HepG2 (cell line): ENCODE results near the gene PTPN22. TPM values are rescaled to one million over a fixed set of nuclear protein-coding genes. Genes with fewer than 3 reads are reported as not detected.

Experiments used
- ATAC-seq: fragments of 200-7000 bp; cut with Tn5 transposase; 3 replicates; pipeline ENCODE4 v1.9.1; 2020; ENCODE audit warnings: mild to moderate bottlenecking, moderate library complexity
- BruUV-seq: library from RNA; stranded (reverse); fragments of 400-500 nt; replicated peaks from 2 replicates; lab custom pipeline; 2021; lab: Mats Ljungman, UMichigan
- CTCF ChIA-PET: fragments of 300-600 bp; formaldehyde crosslinking; extraction: SDS; loops from one replicate; lab custom pipeline; 2021; ENCODE audit warnings: low total read pairs, inconsistent platforms, low intra/inter-chr PET ratio; lab: Yijun Ruan, JAX
- POLR2A ChIA-PET: fragments of 350-600 bp; sonication (Branson Sonifier 250); formaldehyde crosslinking; loops from one replicate; lab custom pipeline; 2020; ENCODE audit warnings: antibody characterized with exemption, inconsistent platforms; lab: Yijun Ruan, JAX
- DNase-seq: peaks from one replicate; pipeline ENCODE4 v3.0.0-alpha.2; 2015; ENCODE audit warnings: low spot score
- FAIRE-seq: peaks from 3 replicates; lab custom pipeline; 2011; peaks lifted over from hg19 to GRCh38; lab: Jason Lieb, UNC
- H2AFZ ChIP-seq: one replicate; pipeline ENCODE4 v1.6.1; 2011; ENCODE audit warnings: low read length, inconsistent platforms
- H3K27ac ChIP-seq: fragments of 300-600 bp; 3 replicates; pipeline ENCODE4 v1.8.0; 2011; ENCODE audit warnings: mixed run types, mild to moderate bottlenecking, mixed read lengths, low read length, inconsistent platforms; ENCODE audit not compliant: insufficient read depth; ENCODE audit errors: extremely low read length
- H3K27me3 ChIP-seq, 2 experiments: fragments of 200-600 bp in 1 of 2; 2 replicates in 1 of 2; 3 replicates in 1 of 2; pipeline versions ENCODE4 v1.6.0 to v1.8.0; 2011; ENCODE audit warnings: low read length in 2 of 2, mild to moderate bottlenecking in 2 of 2, moderate library complexity in 2 of 2, inconsistent platforms in 1 of 2; ENCODE audit not compliant: insufficient read depth in 2 of 2, control insufficient read depth in 1 of 2
- H3K36me3 ChIP-seq, 2 experiments: fragments of 200-600 bp in 1 of 2; replicated peaks in 1 of 2; 2 replicates in 1 of 2; 3 replicates in 1 of 2; pipeline versions ENCODE4 v1.5.1 to v1.8.0; 2011; ENCODE audit warnings: low read length in 2 of 2, inconsistent platforms in 1 of 2; ENCODE audit not compliant: insufficient read depth in 2 of 2, control insufficient read depth in 1 of 2
- H3K4me1 ChIP-seq: 2 replicates; pipeline ENCODE4 v1.5.1; 2012; ENCODE audit warnings: low read length, inconsistent platforms; ENCODE audit not compliant: insufficient read depth
- H3K4me2 ChIP-seq: 2 replicates; pipeline ENCODE4 v1.6.0; 2011; ENCODE audit warnings: low read depth, low read length, inconsistent platforms
- H3K4me3 ChIP-seq, 3 experiments: fragments of 200-600 bp in 1 of 3; sonication (generic), shearing (Covaris generic) in 1 of 3; replicated peaks in 1 of 3; 2 replicates each; pipeline ENCODE4 v1.5.1; 2011 to 2016; ENCODE audit warnings: low read length in 3 of 3, inconsistent platforms in 2 of 3, low read depth in 2 of 3, mild to moderate bottlenecking in 2 of 3, control low read depth in 1 of 3, mixed read lengths in 1 of 3; ENCODE audit not compliant: insufficient read depth in 1 of 3
- H3K79me2 ChIP-seq: one replicate; pipeline ENCODE4 v1.6.1; 2011; ENCODE audit warnings: low read length, inconsistent platforms; ENCODE audit not compliant: insufficient read depth
- H3K9ac ChIP-seq: 2 replicates; pipeline ENCODE4 v1.6.0; 2011; ENCODE audit warnings: mild to moderate bottlenecking, low read depth, low read length, inconsistent platforms; ENCODE audit not compliant: insufficient read depth
- H3K9me3 ChIP-seq: 2 replicates; pipeline ENCODE4 v1.5.1; 2012; ENCODE audit warnings: mild to moderate bottlenecking, low read length
- H4K20me1 ChIP-seq: 2 replicates; pipeline ENCODE4 v1.6.0; 2011; ENCODE audit warnings: inconsistent platforms, mild to moderate bottlenecking, low read length, moderate library complexity; ENCODE audit not compliant: insufficient read depth
- CBX5 ChIP-seq: sonication (generic); formaldehyde crosslinking; IDR thresholded peaks from 2 replicates; pipeline ENCODE4 v1.4.0; 2020; ENCODE audit warnings: missing genetic modification reagents, borderline replicate concordance
- ZNF160 ChIP-seq: sonication (generic); formaldehyde crosslinking; IDR thresholded peaks from 2 replicates; pipeline ENCODE4 v1.8.0; 2022; ENCODE audit warnings: mild to moderate bottlenecking, inconsistent platforms, missing genetic modification reagents
- ZNF263 ChIP-seq: sonication (generic); formaldehyde crosslinking; IDR thresholded peaks from 2 replicates; pipeline ENCODE4 v1.4.0; 2020; ENCODE audit warnings: missing genetic modification reagents
- ZNF605 ChIP-seq: sonication (generic); formaldehyde crosslinking; IDR thresholded peaks from 2 replicates; pipeline ENCODE4 v1.8.0; 2022; ENCODE audit warnings: mild to moderate bottlenecking, missing genetic modification reagents
- ZNF749 ChIP-seq: sonication (generic); formaldehyde crosslinking; IDR thresholded peaks from 2 replicates; pipeline ENCODE4 v1.8.0; 2022; ENCODE audit warnings: mild to moderate bottlenecking, missing genetic modification reagents, moderate library complexity, borderline replicate concordance
- ZNF792 ChIP-seq: IDR thresholded peaks from 2 replicates; pipeline ENCODE4 v1.6.1; 2016
- WGBS: methylation state at CpG from one replicate; pipeline ENCODE4 v1.1.6; 2017; ENCODE audit warnings: low lambda C conversion rate; 5-methylcytosine and 5-hydroxymethylcytosine counted together
- in situ Hi-C: cut with HindIII; loops from 2 replicates; pipeline ENCODE4 v1.10.0; 2017; ENCODE audit warnings: low pct_unique_long_range_greater_than_20kb; ENCODE audit not compliant: extremely low pct_ligation_motif_present
- intact Hi-C: fragments of 100-400 bp; cut with micrococcal nuclease; formaldehyde crosslinking; loops from one replicate; pipeline ENCODE4 v1.10.0; 2022; ENCODE audit not compliant: unreplicated experiment
- polyA plus RNA-seq, 8 experiments: library from polyadenylated mRNA; depleted of rRNA in 3 of 8; stranded (reverse) in 7 of 8; unstranded in 1 of 8; fragments of >200 nt; fragmentation: Illumina TruSeq in 4 of 8; extraction: Trizol in 4 of 8; gene quantifications; 2 replicates each; pipeline versions ENCODE4 v1.2.1 to v1.2.3, GENCODE V29; 2011 to 2016; ENCODE audit warnings: low read depth in 4 of 8, missing spikeins in 1 of 8, mixed read lengths in 1 of 8; ENCODE audit not compliant: insufficient read depth in 1 of 8
- total RNA-seq, 5 experiments: library from RNA; depleted of rRNA; stranded (reverse); fragments of >200 nt; fragmentation: Illumina TruSeq; extraction: Trizol; gene quantifications; 2 replicates each; pipeline ENCODE4 v1.2.3, GENCODE V29; 2016; ENCODE audit warnings: low read depth in 1 of 5
- TF ChIP-seq, protein P1 (sequence below): sonication (generic); formaldehyde crosslinking; IDR thresholded peaks from 2 replicates; pipeline ENCODE4 v1.4.0; 2020; ENCODE audit warnings: missing genetic modification reagents

Gene PTPN22
- total and polyA plus RNA-seq, 2 of the 13 experiments (the other 11 are each of a cell fraction or from before 2014, with no cell fraction given): not detected

DNA sequence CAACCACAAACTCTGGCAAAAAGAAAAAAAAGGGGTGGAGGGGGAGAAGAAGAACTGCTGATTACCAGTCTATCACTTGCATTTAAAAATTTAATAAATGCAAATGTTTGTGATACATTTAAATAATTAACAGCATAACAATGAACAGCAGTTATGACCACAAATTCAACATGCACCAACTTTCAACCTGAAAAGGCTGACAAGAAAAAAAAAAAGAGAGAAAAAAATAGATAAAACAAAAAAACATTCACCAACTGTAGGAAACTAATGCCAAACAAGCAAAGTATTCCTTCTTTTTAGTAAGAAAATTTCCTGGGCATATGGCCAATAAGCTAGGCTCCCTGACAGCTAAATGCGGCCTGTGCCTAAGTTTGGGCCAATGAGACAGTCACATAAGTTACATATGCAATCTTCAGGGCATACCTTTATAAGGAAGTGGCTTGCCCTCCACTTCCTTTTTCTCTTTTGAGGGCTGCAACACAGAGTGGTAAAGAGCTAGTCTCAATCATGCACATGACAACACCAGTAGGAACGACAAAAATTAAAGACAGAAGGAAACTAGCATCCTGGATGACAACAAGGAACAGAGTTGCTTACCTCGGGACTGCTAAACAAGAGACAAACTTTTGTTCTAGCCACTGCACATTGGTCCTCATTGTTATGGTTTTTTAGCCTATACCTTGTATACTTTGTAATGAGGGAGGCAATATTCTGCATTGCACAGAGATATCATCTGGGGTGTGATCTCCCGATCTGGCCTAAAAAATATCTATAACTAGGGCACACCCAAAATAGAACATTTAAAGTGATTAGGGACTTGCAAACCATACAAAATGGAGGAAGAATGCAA, 88.0 kb downstream of the PTPN22 start:
- ATAC-seq: no peak
- in situ Hi-C loops: no loop called here
- Histone ChIP-seq H3K9ac (no peak overlapping the region), H3K27me3 (no peaks in the 10 kb centered on the region)
- intact Hi-C loops: no loop called here
- TF ChIP-seq ZNF749: no peak
- no peak for TF ChIP-seq CBX5 (CRISPR knock-in tag)
- TF ChIP-seq ZNF263: no peak
- no peak for TF ChIP-seq ZNF160 (CRISPR knock-in tag)
- no peak for TF ChIP-seq ZNF792 (CRISPR knock-in tag)
- no peak for TF ChIP-seq ZNF605 (CRISPR knock-in tag)
- TF ChIP-seq, protein P1, sequence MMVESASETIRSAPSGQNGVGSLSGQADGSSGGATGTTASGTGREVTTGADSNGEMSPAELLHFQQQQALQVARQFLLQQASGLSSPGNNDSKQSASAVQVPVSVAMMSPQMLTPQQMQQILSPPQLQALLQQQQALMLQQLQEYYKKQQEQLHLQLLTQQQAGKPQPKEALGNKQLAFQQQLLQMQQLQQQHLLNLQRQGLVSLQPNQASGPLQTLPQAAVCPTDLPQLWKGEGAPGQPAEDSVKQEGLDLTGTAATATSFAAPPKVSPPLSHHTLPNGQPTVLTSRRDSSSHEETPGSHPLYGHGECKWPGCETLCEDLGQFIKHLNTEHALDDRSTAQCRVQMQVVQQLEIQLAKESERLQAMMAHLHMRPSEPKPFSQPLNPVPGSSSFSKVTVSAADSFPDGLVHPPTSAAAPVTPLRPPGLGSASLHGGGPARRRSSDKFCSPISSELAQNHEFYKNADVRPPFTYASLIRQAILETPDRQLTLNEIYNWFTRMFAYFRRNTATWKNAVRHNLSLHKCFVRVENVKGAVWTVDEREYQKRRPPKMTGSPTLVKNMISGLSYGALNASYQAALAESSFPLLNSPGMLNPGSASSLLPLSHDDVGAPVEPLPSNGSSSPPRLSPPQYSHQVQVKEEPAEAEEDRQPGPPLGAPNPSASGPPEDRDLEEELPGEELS (CRISPR knock-in tag): no peak
- TF ChIP-seq, all 625 proteins: peak for 0
- DNase-seq: no peak
- CTCF ChIA-PET: no interaction called here
- Histone ChIP-seq H3K4me1 (peaks cover 24% of the 10 kb centered on the region), H3K4me2 (no peak overlapping the region), H3K9me3 (no peaks in the 10 kb centered on the region), H4K20me1 (peaks cover 4% of the 10 kb centered on the region; the same call in 1 of the 2 replicates), H3K36me3 (0 out of 5 replicates have a peak, but pooled peaks cover 0 to 4% of the 10 kb centered on the region in 2 experiments), H3K4me3 (no peak overlapping the region), H3K27ac (no peak overlapping the region), H2AFZ (no peak overlapping the region), H3K79me2 (peaks cover 66% of the 10 kb centered on the region)
- POLR2A ChIA-PET: no interaction called here
- 97% methylated on average over 4 of the region's 4 CpGs for WGBS
- no TSS peak for BruUV-seq
- no peak for FAIRE-seq
